Kidney (tissue), 14 donors: ENCODE results near the gene DNAH5. TPM values are rescaled to one million over a fixed set of nuclear protein-coding genes. Genes with fewer than 3 reads are reported as not detected.

ENCODE experiments used
- DNase-seq, 5 donors: peaks; one replicate each; pipeline ENCODE4 v3.0.0-alpha.2; 2013 to 2020
- FAIRE-seq: peaks from 2 replicates; lab custom pipeline; 2012; peaks lifted over from hg19 to GRCh38; lab: Jason Lieb, UNC
- H3K27ac ChIP-seq, 2 donors: one replicate each; pipeline ENCODE4 v1.7.0; 2013; ENCODE audit warnings: low read depth in 2 of 2, low read length in 2 of 2, inconsistent platforms in 1 of 2
- H3K27me3 ChIP-seq: one replicate; pipeline ENCODE4 v1.7.1; 2013; ENCODE audit warnings: low read length, inconsistent platforms; ENCODE audit not compliant: control insufficient read depth, insufficient read depth
- H3K36me3 ChIP-seq, 3 donors: one replicate each; pipeline versions ENCODE4 v1.7.0 to v1.7.1; 2013; ENCODE audit warnings: low read length in 3 of 3, control low read depth in 1 of 3, inconsistent platforms in 1 of 3; ENCODE audit not compliant: insufficient read depth in 3 of 3, control insufficient read depth in 2 of 3
- H3K4me1 ChIP-seq, 3 donors: one replicate each; pipeline versions ENCODE4 v1.7.0 to v1.7.1; 2013; ENCODE audit warnings: low read length in 3 of 3, inconsistent platforms in 1 of 3, low read depth in 1 of 3; ENCODE audit not compliant: control insufficient read depth in 2 of 3, insufficient read depth in 2 of 3
- H3K4me3 ChIP-seq, 3 donors: one replicate each; pipeline versions ENCODE4 v1.7.0 to v1.8.1; 2013; ENCODE audit warnings: low read length in 3 of 3, control low read depth in 1 of 3, inconsistent platforms in 1 of 3
- H3K9ac ChIP-seq, 3 donors: one replicate each; pipeline versions ENCODE4 v1.7.0 to v1.7.1; 2013; ENCODE audit warnings: low read length in 3 of 3, control low read depth in 1 of 3, inconsistent platforms in 1 of 3
- H3K9me3 ChIP-seq, 3 donors: one replicate each; pipeline versions ENCODE4 v1.7.0 to v1.7.1; 2013; ENCODE audit warnings: low read length in 3 of 3, control low read depth in 1 of 3, inconsistent platforms in 1 of 3; ENCODE audit not compliant: control insufficient read depth in 2 of 3, insufficient read depth in 1 of 3
- CTCF ChIP-seq: IDR thresholded peaks from 3 replicates; pipeline ENCODE4 v1.5.1; 2012; ENCODE audit warnings: mild to moderate bottlenecking, moderate library complexity, borderline replicate concordance; ENCODE audit not compliant: insufficient read depth; ENCODE audit errors: extremely low read depth
- intact Hi-C: fragments of 100-400 bp; cut with DNase I; formaldehyde crosslinking; loops from one replicate; pipeline ENCODE4 v1.11.1; 2022
- polyA plus RNA-seq: library from polyadenylated mRNA; stranded (reverse); fragments of 350-450 nt; fragmentation: Illumina TruSeq; extraction: RNeasy Lipid Tissue Mini Kit (QIAGEN cat#74804); gene quantifications from one replicate; pipeline ENCODE4 v1.2.3, GENCODE V29; 2014; ENCODE audit warnings: low read depth, low replicate concordance; ENCODE audit not compliant: insufficient read depth
- total RNA-seq: library from RNA; stranded (reverse); fragmentation: NEBNext Ultra II Directional; extraction: Animal tissue kit (Norgen Biotek cat#: 25700); gene quantifications from one replicate; pipeline ENCODE4 v1.2.1, GENCODE V29; 2021
- donor health status: control.
- donor health status: control.
- donor health status: control.
- donor health status: control.
- donor health status: control.
- donor health status: DM: yes; HTN: yes; CAD: no.
- donor health status: Normal renal cell carcinoma (clear cell type).

DNAH5 gene
- total and polyA plus RNA-seq, 2 donors from 2014 or later: 0.49 to 16.4 TPM

GRCh38 chr5:13975246-13975645 lies 30.8 kb upstream of the DNAH5 start:
- FAIRE-seq (no peak), DNase-seq (no peak)
- intact Hi-C loops: no loop called here
- Histone ChIP-seq H3K27me3 (no peaks in the 10 kb centered on the region), H3K4me3 (no peak overlapping the region), H3K9ac (no peak overlapping the region), H3K27ac (no peak overlapping the region), H3K4me1 (no peaks in the 10 kb centered on the region), H3K36me3 (no peaks in the 10 kb centered on the region), H3K9me3 (no peaks in the 10 kb centered on the region)
- no peak for TF ChIP-seq CTCF

DNA sequence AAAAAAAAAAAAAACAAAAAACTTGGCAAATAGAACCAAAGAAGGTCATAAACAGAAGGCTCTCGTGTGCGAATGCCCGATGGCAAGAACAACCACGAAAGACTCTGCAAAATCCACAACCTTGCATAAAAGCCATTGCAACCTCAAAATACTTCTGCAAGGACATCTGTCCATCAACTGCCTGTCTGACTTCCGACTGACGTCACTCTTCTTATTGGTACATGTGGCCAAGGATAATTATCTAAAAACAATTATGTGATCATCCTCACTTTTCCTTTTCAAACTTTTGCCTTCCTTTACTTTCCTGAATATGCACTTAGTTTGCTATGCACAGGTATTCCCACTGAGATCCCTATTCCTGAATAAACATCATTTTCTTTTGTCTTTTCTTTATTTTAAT lies 29.2 kb upstream of the DNAH5 start:
- TF ChIP-seq CTCF: no peak
- H3K4me3 ChIP-seq: no peak overlapping the region
- intact Hi-C loops: no loop called here
- no peaks in the 10 kb centered on the region for H3K27me3 ChIP-seq
- peaks cover 0 to 2% (median 0%) of the 10 kb centered on the region in 3 donors for H3K9me3 ChIP-seq
- DNase-seq: no peak
- no peak overlapping the region for H3K9ac ChIP-seq
- no peak overlapping the region for H3K27ac ChIP-seq
- FAIRE-seq: no peak
- H3K4me1 ChIP-seq: no peaks in the 10 kb centered on the region
- no peaks in the 10 kb centered on the region for H3K36me3 ChIP-seq

GRCh38 chr5:13972029-13972428 lies 27.5 kb upstream of the DNAH5 start:
- peak in 1 of 5 donors; percentile 9 for DNase-seq
- peaks cover 0 to 2% (median 0%) of the 10 kb centered on the region in 3 donors for H3K9me3 ChIP-seq
- intact Hi-C loops: no loop called here
- TF ChIP-seq CTCF: no peak
- H3K27ac ChIP-seq: no peak overlapping the region
- FAIRE-seq: no peak
- no peaks in the 10 kb centered on the region for H3K36me3 ChIP-seq
- no peaks in the 10 kb centered on the region for H3K4me1 ChIP-seq
- H3K9ac ChIP-seq: no peak overlapping the region
- H3K4me3 ChIP-seq: no peak overlapping the region
- no peaks in the 10 kb centered on the region for H3K27me3 ChIP-seq

DNA sequence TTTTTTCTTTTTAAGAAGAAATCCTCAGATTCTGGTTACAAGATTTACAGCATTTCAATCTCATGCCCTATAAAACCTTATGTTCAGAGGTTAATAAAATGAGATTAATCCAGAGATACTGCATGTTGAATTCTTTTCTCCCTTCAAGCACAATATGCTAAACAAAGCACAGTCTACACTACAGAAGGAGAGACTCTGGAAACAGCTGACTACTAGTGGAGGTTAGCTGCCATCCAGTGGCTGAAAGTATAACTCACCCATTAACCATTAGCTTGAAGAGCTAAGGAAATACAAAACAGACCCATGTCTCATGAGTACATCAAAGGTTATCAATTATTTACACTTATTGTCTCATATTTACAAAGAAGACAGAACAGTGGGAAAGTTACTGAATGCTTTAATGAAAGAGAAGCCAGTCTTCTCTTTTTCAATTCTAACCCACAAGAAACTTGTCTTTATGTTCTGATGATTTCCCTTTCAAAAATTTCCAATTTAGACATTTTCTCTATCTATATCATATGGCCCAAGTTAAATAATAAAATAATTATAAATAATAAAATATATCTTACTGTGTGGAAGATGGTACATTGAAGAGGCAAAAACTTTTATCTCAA lies 12.7 kb upstream of the DNAH5 start:
- no peaks in the 10 kb centered on the region for H3K27me3 ChIP-seq
- no peaks in the 10 kb centered on the region for H3K4me1 ChIP-seq
- peak; percentile 87 for FAIRE-seq
- DNase-seq: peak in 3 of 5 donors; percentile 57 to 80 (median 77)
- intact Hi-C loops: no loop called here
- no peaks in the 10 kb centered on the region for H3K9me3 ChIP-seq
- H3K36me3 ChIP-seq: no peaks in the 10 kb centered on the region
- no peak overlapping the region for H3K27ac ChIP-seq
- peak; percentile 53 for TF ChIP-seq CTCF
- no peak overlapping the region for H3K9ac ChIP-seq
- H3K4me3 ChIP-seq: no peak overlapping the region
